ENCODE results near the gene TFG.

Gene TFG

GRCh38 chr3:100798012-100798411, 88.7 kb downstream of the TFG start:
- no peak for DNase-seq (ENCODE audit: low spot score)
